NCI-H748 (cell line): Measurements from ENCODE around the gene AKT1.

Experiments
- DNase-seq: peaks from one replicate; lab custom pipeline; 2025; ENCODE audit not compliant: unreplicated experiment; lab: John Stamatoyannopoulos, UW

The AKT1 gene

GRCh38 chr14:104773505-104774452 lies 21.8 kb downstream of the AKT1 start:
- DNase-seq, result no peak

DNA sequence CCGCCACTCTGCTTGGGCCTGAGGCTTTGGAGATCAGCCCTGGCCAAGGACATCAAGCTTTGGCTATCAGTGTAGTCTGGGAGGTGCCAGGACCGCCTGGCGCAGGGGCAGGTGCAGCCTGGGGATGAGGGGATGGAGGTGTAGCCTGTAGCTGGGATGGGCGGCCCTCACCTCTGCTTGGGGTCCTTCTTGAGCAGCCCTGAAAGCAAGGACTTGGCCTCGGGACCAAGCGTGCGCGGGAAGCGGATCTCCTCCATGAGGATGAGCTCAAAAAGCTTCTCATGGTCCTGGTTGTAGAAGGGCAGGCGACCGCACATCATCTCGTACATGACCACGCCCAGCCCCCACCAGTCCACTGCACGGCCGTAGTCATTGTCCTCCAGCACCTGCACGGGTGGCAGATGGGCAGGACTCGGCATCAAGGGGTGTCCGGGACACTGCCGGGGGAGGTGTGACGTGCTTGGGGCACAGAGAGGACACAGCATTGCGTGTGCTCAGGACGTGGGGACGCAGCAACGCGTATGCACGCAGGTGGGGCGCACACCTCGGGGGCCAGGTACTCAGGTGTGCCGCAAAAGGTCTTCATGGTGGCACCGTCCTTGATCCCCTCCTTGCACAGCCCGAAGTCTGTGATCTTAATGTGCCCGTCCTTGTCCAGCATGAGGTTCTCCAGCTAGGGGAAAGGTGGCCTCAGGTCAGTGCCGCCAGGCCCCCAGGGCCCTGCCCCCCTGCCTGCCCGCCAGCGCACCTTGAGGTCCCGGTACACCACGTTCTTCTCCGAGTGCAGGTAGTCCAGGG lies 22.6 kb downstream of the AKT1 start:
- no peak for DNase-seq

GRCh38 chr14:104771918-104772706 lies 23.4 kb downstream of the AKT1 start:
- DNase-seq, result no peak

GRCh38 chr14:104771374-104771773 lies 24.2 kb downstream of the AKT1 start:
- DNase-seq, result no peak

DNA sequence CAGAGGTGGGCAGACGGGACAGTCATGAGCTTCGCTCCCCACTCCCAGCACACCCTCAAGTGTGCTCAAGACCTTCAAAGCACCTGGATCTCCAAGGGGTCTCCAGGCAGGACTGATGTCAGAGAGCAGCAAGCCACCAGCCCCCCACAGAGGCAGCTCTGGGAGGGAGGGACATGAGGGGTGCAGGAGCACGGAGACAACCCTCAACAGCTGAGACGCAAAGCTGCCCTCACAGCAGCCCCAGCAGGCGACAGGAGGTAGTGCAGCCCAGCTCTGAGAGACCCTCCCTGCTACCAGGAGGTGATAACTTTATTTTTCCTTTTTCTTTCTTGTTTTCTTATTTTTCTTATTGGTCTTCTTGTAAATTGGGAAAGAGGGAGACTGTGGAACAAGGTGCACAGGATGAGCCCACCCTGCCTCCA lies 24.7 kb downstream of the AKT1 start:
- DNase-seq, result no peak

GRCh38 chr14:104770072-104770579 lies 25.4 kb downstream of the AKT1 start:
- DNase-seq, result no peak

DNA sequence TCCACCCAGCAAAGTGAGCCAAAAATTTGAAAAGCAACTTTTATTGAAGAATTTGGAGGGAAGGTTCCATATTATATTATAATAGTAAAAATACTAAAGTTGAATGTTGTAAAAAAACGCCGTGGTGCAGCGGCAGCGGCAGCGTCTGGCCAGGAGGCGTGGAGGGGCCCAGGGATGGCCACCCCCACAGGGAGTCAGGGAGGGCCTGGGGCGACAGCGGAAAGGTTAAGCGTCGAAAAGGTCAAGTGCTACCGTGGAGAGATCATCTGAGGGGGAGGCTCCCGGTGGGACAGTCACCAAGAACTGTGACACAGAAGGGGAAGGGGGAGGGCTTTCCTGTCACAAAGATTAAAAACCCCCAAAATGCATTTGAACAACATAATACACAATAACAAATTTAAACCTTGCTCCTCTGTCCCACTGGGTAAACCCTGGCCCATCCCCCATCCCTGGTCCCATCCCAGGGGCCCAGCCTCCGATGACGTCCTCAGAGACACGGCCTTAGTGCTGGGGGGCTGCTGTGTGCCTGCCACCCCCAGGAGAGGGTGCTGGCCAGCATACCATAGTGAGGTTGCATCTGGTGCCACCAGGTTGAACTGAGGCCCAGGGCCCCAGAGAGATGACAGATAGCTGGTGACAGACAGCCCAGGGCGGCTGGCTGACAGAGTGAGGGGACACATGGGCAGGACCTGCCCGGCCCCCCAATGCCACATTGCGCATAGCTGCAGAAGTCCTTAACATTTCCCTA lies 26.1 kb downstream of the AKT1 start:
- DNase-seq, result no peak

DNA sequence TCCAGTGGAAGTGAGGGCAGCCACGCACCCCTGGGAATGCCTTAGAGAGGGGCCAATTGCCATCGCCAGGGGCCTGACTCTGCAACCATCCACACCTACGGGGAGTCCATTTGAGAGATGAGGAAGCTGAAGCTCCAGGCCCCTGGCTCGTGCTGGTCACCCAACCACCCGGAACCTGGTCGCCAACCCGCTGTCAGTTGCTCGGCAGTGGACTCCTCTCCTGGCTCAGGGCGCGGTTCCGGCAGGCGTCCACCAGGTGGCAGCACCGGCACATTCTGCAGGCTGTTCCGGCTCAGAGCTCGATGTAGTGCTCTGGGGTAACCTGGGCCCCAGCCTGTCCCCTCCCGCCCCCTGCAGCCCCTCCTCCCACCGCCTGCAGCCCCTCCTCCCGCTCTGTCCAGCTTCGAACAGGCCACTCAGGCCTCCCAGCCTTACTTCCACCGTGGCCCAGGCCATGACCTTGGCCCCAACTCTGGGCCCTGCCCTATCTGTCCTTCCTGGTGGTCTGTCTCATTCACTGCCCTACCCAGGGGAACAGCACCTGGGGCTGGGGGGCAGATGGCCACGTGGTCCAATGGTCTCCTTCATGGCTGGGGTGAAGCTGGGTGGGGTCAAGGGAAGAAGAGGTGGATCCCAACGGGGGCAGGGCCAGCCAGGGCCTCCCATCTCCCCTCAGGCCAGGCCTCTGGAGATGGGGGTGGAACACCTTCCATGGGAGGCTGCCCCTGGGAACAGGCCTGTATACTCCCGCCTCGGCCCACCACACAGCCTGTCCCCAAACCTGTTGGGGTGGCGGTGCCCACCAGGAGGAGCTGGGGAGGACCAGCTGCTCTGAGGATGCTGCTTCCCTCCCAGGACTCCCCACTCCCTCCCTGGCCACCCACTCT lies 26.9 kb downstream of the AKT1 start:
- peak; percentile 79 for DNase-seq

- no peak for DNase-seq
Observed at GRCh38 chr14:104767634-104767918, 28.0 kb downstream of the AKT1 start.

DNA sequence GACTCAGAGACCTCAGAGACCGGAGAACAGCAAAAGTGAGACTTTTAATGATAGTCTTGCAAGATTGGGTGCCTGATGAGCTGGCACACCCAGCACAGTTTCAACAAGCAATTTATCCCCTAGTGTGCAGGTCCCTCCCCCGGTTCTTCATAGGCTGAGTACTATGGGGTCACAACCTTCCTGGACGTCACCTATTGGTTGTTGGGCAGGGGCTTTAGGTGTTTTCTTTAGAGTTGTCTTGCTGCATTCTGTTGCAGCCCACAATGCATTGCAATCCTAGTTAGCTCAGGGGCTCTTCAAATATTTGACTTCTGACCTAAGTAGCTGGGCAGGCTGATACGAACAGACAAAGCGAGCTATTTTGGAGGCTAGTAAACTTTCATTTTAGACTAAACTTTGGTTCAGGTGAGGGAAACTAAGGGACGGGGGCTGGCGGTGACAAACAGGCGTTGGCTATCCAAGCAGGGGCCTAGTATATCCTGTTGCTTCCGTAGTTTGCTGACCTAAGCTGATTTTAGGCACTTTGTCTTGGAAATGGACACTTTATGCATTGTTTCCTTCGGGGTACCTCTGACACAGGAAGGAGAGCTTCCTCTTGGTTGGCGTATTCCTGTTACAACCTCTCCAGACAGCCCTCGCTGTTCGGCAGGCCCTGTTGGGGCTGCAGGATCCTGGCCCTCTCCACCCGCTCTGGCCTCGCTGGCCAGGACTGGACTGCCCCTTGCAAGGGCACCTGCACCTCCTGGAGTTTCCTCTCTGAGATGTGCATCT lies 28.5 kb downstream of the AKT1 start:
- DNase-seq, result no peak

DNA sequence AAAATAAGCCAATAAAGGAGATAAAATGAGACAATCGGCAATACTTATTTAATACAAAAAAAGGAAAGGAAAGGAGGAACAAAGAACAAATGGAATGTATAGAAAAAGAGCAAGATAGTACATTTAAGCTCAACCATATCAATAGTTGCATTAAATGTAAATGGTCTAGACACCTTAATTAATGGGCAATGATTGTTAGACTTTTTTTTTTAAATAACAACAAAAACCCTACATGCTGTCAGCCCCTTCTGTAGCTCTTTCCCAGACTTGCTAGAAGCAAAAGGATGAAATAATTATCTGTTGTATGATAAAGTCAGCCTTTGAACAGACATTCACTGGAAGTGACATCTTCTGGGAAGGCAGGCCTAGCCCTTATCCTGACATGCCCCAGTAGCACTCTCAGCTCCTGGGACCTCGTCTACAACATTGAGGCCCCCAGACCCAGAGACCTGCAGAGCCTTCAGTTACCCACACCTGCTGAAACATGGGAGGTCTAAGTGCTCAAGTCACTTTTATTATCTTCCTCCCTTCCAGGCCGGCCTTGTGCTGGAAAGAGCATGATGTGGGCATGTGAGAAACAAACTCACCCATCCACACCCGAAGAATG lies 29.2 kb downstream of the AKT1 start:
- no peak for DNase-seq

DNA sequence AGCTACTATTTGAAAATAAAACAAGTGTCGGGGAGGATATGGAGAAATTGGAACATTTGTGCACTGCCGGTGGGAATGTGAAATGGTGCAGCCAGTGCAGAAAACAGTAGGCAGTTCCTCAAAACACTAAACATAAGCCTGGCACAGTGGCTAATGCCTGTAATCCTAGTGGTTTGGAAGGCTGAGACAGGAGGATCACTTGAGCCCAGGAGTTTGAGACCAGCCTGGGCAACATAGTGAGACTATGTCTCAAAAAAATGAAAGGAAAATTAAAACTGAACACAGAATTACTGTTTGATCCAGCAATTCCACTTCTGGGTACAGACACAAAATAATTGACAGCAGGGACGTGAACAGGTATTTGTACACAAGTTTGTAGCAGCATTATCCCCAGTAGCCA lies 30.0 kb downstream of the AKT1 start:
- no peak for DNase-seq

- DNase-seq, result peak; percentile 65
Observed at GRCh38 chr14:104758981-104759969, 36.3 kb downstream of the AKT1 start.

GRCh38 chr14:104757681-104758392 lies 37.7 kb downstream of the AKT1 start:
- DNase-seq, result no peak

DNA sequence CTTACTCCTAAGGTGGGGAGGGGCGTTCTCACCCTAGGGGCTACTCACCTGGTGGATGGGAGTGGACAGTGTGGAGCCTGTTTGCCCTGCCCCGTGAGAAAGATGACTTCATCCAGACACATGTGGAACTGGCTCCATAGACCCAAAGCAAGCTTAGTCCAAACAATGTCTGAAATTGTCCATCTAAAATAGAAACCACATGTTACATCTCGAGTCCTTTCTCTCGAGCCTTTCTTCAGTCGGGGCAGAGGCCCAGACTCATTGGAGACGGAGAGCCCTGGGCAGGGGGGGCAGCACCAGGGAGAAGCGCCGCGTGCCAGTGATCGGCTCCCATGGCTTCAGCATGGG lies 38.3 kb downstream of the AKT1 start:
- no peak for DNase-seq

- no peak for DNase-seq
Observed at GRCh38 chr14:104756477-104757237, 38.9 kb downstream of the AKT1 start.
